Vagina (tissue), 2 donors: ENCODE results near the gene STEAP1B.

ENCODE experiments used
- CTCF ChIP-seq, 3 experiments: fragments of 450-650 bp in 2 of 3; fragments of 200-600 bp in 1 of 3; sonication (generic) in 1 of 3; IDR thresholded peaks; one replicate each; pipeline ENCODE4 v1.5.1; 2017 to 2019; ENCODE audit warnings: antibody characterized with exemption in 3 of 3, mild to moderate bottlenecking in 2 of 3, moderate library complexity in 2 of 3
- POLR2A ChIP-seq, 2 donors: fragments of 450-650 bp; IDR thresholded peaks; one replicate each; pipeline ENCODE4 v1.6.1; 2017; ENCODE audit warnings: antibody characterized with exemption in 2 of 2, mild to moderate bottlenecking in 2 of 2, moderate library complexity in 2 of 2

- TF ChIP-seq CTCF (IDR thresholded peaks at IDR 0.05) (no peak), POLR2A (IDR thresholded peaks at IDR 0.05) (no peak)
Measured at GRCh38 chr7:22404421-22405023, 95.5 kb downstream of the STEAP1B start.
